Mucosa of rectum (tissue), 2 donors: ENCODE measurements around the gene ECI2.
"Not testable (repeated sequence)": the region's sequence is repeated elsewhere in the genome, so short reads cannot be mapped to it uniquely, and the experiment has no call there.

Experiments used
- H3K27ac ChIP-seq, 2 donors: one replicate each; pipeline ENCODE4 v1.7.0; 2013; ENCODE audit warnings: inconsistent platforms in 2 of 2, low read depth in 2 of 2, low read length in 2 of 2
- H3K27me3 ChIP-seq, 2 donors: one replicate each; pipeline ENCODE4 v1.7.0; 2013; ENCODE audit warnings: low read length in 2 of 2; ENCODE audit not compliant: control insufficient read depth in 2 of 2, insufficient read depth in 2 of 2
- H3K36me3 ChIP-seq, 2 donors: one replicate each; pipeline ENCODE4 v1.7.0; 2013; ENCODE audit warnings: low read length in 2 of 2; ENCODE audit not compliant: control insufficient read depth in 2 of 2, insufficient read depth in 2 of 2
- H3K4me1 ChIP-seq, 2 donors: one replicate each; pipeline ENCODE4 v1.7.0; 2013; ENCODE audit warnings: low read length in 2 of 2, mild to moderate bottlenecking in 1 of 2; ENCODE audit not compliant: control insufficient read depth in 2 of 2, insufficient read depth in 2 of 2
- H3K4me3 ChIP-seq, 2 donors: one replicate each; pipeline ENCODE4 v1.7.0; 2013; ENCODE audit warnings: low read length in 2 of 2
- H3K9ac ChIP-seq, 2 donors: one replicate each; pipeline ENCODE4 v1.7.0; 2013; ENCODE audit warnings: low read length in 2 of 2, low read depth in 1 of 2, mild to moderate bottlenecking in 1 of 2
- H3K9me3 ChIP-seq, 2 donors: one replicate each; pipeline ENCODE4 v1.7.0; 2013; ENCODE audit warnings: low read length in 2 of 2; ENCODE audit not compliant: control insufficient read depth in 2 of 2
- donor health status: healthy.
- donor health status: Normal muscosa, but diverticular disease.

ECI2 gene

GRCh38 chr6:4128072-4128471, 7.3 kb downstream of the ECI2 start:
- H3K9ac ChIP-seq: no peak overlapping the region
- no peak overlapping the region for H3K27ac ChIP-seq
- no peaks in the 10 kb centered on the region for H3K27me3 ChIP-seq
- H3K9me3 ChIP-seq: no peaks in the 10 kb centered on the region
- peaks cover 54 to 66% of the 10 kb centered on the region in 2 donors for H3K36me3 ChIP-seq
- H3K4me3 ChIP-seq: no peak overlapping the region
- no peaks in the 10 kb centered on the region for H3K4me1 ChIP-seq

- H3K4me3 ChIP-seq: no peak overlapping the region
- peaks cover 59 to 65% of the 10 kb centered on the region in 2 donors for H3K36me3 ChIP-seq
- H3K27ac ChIP-seq: no peak overlapping the region
- no peak overlapping the region for H3K9ac ChIP-seq
- H3K27me3 ChIP-seq: no peaks in the 10 kb centered on the region
- no peaks in the 10 kb centered on the region for H3K4me1 ChIP-seq
- no peaks in the 10 kb centered on the region for H3K9me3 ChIP-seq
Measured at GRCh38 chr6:4125933-4126864, 9.2 kb downstream of the ECI2 start.

- Histone ChIP-seq H3K4me3 (no peak overlapping the region), H3K27me3 (no peaks in the 10 kb centered on the region), H3K27ac (no peak overlapping the region), H3K9me3 (no peaks in the 10 kb centered on the region), H3K9ac (no peak overlapping the region), H3K36me3 (peaks cover 62 to 69% of the 10 kb centered on the region in 2 donors), H3K4me1 (no peaks in the 10 kb centered on the region)
Measured at GRCh38 chr6:4125500-4125899, 9.9 kb downstream of the ECI2 start.

DNA sequence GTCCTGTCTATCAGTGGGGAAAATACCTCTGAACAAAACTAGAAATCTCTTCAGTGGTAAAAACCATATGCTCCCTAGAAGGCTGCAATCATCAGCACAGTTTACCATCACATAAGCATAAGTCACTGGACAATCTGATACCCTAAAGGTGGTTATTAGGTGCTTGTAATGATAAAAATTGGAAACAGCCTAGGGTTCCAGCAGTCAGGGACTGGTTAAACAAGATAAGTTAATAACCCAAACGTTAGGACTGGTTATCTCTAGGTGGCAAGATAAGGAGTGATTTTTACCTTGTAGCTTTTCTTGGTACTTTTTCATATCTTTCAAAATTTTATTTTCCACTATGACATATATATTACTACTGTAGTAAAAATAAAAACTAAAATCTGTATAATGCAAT, 11.0 kb downstream of the ECI2 start:
- Histone ChIP-seq H3K27me3 (no peaks in the 10 kb centered on the region), H3K36me3 (peaks cover 58 to 68% of the 10 kb centered on the region in 2 donors), H3K4me1 (no peaks in the 10 kb centered on the region), H3K27ac (no peak overlapping the region), H3K9ac (no peak overlapping the region), H3K9me3 (no peaks in the 10 kb centered on the region), H3K4me3 (no peak overlapping the region)

DNA sequence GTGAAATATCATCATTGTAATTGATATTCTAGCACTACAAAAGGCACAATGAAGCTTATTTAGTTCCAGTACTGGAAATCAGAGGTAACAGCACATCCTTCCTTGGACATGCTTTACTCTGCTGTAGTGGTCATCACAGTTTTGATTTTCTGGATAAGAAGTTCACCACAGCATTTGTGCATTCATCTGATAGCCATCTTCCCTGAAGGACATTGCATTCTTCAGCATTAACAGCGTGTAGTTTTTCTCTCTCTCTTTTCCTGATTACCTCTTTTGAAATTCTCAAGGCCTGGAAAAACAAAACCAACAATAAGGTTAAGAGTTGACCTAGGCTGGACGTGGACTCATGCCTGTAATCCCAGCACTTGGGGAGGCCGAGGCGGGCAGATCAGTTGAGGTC, 19.6 kb downstream of the ECI2 start:
- Histone ChIP-seq H3K36me3 (peaks cover 33 to 41% of the 10 kb centered on the region in 2 donors), H3K27ac (no peak overlapping the region), H3K4me3 (no peak overlapping the region), H3K9me3 (no peaks in the 10 kb centered on the region), H3K27me3 (no peaks in the 10 kb centered on the region), H3K9ac (no peak overlapping the region), H3K4me1 (no peaks in the 10 kb centered on the region)

GRCh38 chr6:4114123-4114522, 21.3 kb downstream of the ECI2 start:
- peaks cover 25 to 32% of the 10 kb centered on the region in 2 donors for H3K36me3 ChIP-seq
- H3K4me1 ChIP-seq: peaks cover 5 to 8% of the 10 kb centered on the region in 2 donors
- no peak overlapping the region for H3K9ac ChIP-seq
- H3K4me3 ChIP-seq: no peak overlapping the region
- H3K27me3 ChIP-seq: no peaks in the 10 kb centered on the region
- no peaks in the 10 kb centered on the region for H3K9me3 ChIP-seq
- no peak overlapping the region for H3K27ac ChIP-seq

DNA sequence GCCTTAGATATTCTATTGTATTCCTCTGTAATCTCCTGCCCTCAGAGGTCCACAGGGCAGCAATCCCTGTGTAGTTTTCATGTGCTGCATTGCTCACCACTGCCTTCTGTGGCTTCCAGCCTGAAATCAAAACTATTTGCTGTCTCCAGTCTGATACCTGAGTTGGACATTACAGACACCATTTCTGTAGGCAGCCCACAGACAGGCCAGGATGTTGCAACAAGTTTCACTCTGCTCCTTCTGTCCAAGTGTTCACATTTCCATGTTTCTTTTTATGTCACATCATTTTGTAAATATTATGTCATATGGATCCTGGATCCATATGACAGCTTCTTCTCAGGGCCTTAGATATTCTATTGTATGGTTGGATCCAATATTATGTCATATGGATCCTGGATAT, 21.7 kb downstream of the ECI2 start:
- Histone ChIP-seq H3K9me3 (no peaks in the 10 kb centered on the region), H3K4me1 (peaks cover 6 to 12% of the 10 kb centered on the region in 2 donors), H3K36me3 (peaks cover 23 to 28% of the 10 kb centered on the region in 2 donors), H3K27ac (no peak overlapping the region), H3K4me3 (no peak overlapping the region), H3K9ac (no peak overlapping the region), H3K27me3 (no peaks in the 10 kb centered on the region)

DNA sequence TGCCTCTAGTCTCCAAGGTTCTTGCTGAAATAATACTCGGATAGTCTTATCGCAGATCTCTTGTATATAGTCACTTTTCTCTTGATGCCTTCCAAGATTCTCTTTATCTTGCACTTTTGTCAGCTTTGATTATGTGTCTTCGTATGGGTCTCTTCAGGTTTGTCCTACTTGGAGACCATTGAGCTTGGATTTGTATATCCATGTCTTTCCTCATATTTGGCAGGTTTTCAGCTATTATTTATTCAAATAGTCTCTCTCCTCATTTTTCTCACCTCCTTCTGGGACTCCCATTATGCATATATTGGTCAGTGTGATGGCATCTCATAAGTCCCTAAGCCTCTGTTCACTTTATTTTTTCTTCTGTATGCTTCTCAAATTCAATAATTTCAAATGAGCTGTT, 23.0 kb downstream of the ECI2 start:
- no peak overlapping the region for H3K4me3 ChIP-seq
- H3K27ac ChIP-seq: no peak overlapping the region

DNA sequence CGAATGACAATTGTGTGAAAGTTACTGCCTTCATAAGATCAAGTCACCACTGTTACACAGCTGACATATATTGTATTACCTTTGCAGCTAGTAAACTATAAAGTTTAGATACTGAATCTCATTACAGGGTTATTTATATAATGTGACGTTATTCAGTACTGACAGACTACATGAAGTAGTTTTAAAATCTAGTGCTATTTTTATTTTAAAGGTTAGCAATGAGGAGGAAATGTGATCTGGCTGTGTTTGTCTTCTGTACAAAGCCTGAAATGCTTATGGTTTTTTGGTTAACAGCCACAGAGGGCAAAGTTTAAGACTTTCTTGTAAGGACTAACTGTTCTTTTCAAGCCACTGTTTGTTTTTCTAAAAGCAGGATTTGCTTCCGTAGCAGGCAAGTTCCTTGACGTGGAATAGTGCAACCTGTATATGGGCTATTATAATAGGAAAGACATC, 26.0 kb downstream of the ECI2 start:
- Histone ChIP-seq H3K27ac (peak overlapping the region; percentile 78 to 81), H3K4me1 (peaks cover 10 to 16% of the 10 kb centered on the region in 2 donors), H3K4me3 (peak overlapping the region in 1 of 2 donors; percentile 48)
- H3K9me3 ChIP-seq, H3K36me3 ChIP-seq, H3K9ac ChIP-seq, H3K27me3 ChIP-seq: not testable (repeated sequence)

More for the DNA sequence above, 23.0 kb downstream of the ECI2 start:
- no peaks in the 10 kb centered on the region for H3K9me3 ChIP-seq
- peaks cover 16 to 20% of the 10 kb centered on the region in 2 donors for H3K36me3 ChIP-seq
- no peaks in the 10 kb centered on the region for H3K27me3 ChIP-seq
- H3K4me1 ChIP-seq: peaks cover 10 to 16% of the 10 kb centered on the region in 2 donors
- no peak overlapping the region for H3K9ac ChIP-seq

DNA sequence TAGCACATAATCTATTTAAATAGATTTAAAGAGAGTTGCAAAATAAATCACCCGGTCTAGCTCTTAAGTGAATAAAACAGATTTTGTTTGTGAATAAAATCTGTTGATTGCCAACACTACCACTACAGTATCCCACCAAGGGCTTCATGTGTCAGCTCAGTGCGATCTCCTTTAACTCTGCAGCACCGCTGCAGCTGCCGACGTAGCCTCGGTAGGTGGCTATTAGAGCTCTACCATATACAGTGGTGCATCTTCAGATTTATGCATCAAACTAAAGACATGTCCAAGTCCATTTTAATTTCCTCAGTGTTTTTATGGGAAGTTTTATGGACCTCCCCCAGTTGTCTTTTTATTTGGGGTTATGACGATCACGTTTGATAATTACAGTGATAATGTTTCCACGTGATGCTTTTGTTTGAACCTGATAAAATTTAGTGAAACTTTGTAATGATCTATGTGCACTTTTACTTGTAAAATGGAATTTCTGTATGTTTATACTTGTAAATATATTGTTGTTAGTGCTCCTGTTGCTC, 26.7 kb downstream of the ECI2 start:
- Histone ChIP-seq H3K9ac (peak overlapping the region in 1 of 2 donors; percentile 9), H3K4me1 (peaks cover 10 to 16% of the 10 kb centered on the region in 2 donors), H3K27me3 (no peaks in the 10 kb centered on the region), H3K9me3 (no peaks in the 10 kb centered on the region), H3K36me3 (no peaks in the 10 kb centered on the region), H3K27ac (peak overlapping the region; percentile 78 to 81), H3K4me3 (no peak overlapping the region)
